ENCODE measurements around the gene PRDM12.

DNA sequence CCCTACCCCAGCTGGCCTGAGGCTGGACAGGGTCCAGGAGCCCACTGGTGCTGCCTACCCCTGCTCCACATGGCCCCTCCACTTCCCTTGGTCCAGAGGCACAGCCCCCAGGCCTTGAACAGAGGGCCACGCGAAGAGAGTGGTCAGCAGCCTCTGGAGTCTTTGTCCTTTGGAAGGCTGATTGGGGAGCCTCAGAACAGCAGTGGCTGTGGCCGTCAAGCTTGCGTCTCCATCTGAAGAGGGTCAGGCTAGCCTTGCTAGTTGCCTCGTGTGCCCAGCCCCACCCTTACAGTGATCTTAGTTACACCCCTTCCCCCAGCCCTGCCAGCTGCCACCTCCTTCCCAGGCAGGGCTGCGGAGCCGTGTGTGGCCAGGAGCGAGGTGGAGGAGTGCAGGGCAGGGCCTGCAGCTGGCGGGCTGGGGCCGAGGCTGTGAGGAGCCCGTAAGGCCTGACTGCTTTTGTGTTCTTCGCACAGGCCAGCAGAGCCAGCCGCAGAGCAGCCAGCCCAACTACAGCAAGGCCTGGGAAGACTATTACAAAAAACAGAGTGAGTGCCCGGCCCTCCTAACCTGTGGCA lies 30.1 kb upstream of the PRDM12 start:
- TF ChIP-seq, protein P1, sequence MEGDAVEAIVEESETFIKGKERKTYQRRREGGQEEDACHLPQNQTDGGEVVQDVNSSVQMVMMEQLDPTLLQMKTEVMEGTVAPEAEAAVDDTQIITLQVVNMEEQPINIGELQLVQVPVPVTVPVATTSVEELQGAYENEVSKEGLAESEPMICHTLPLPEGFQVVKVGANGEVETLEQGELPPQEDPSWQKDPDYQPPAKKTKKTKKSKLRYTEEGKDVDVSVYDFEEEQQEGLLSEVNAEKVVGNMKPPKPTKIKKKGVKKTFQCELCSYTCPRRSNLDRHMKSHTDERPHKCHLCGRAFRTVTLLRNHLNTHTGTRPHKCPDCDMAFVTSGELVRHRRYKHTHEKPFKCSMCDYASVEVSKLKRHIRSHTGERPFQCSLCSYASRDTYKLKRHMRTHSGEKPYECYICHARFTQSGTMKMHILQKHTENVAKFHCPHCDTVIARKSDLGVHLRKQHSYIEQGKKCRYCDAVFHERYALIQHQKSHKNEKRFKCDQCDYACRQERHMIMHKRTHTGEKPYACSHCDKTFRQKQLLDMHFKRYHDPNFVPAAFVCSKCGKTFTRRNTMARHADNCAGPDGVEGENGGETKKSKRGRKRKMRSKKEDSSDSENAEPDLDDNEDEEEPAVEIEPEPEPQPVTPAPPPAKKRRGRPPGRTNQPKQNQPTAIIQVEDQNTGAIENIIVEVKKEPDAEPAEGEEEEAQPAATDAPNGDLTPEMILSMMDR (tag by site-specific recombination; IDR thresholded peaks at IDR 0.05) = no peak
- TF ChIP-seq ZNF791 (tag by site-specific recombination; IDR thresholded peaks at IDR 0.05) (no peak), KLF1 (tag by site-specific recombination; IDR thresholded peaks at IDR 0.05) (no peak), YY1 (tag by site-specific recombination; IDR thresholded peaks at IDR 0.05) (no peak), ZNF677 (tag by site-specific recombination; IDR thresholded peaks at IDR 0.05) (no peak)
- TF ChIP-seq, protein P2, sequence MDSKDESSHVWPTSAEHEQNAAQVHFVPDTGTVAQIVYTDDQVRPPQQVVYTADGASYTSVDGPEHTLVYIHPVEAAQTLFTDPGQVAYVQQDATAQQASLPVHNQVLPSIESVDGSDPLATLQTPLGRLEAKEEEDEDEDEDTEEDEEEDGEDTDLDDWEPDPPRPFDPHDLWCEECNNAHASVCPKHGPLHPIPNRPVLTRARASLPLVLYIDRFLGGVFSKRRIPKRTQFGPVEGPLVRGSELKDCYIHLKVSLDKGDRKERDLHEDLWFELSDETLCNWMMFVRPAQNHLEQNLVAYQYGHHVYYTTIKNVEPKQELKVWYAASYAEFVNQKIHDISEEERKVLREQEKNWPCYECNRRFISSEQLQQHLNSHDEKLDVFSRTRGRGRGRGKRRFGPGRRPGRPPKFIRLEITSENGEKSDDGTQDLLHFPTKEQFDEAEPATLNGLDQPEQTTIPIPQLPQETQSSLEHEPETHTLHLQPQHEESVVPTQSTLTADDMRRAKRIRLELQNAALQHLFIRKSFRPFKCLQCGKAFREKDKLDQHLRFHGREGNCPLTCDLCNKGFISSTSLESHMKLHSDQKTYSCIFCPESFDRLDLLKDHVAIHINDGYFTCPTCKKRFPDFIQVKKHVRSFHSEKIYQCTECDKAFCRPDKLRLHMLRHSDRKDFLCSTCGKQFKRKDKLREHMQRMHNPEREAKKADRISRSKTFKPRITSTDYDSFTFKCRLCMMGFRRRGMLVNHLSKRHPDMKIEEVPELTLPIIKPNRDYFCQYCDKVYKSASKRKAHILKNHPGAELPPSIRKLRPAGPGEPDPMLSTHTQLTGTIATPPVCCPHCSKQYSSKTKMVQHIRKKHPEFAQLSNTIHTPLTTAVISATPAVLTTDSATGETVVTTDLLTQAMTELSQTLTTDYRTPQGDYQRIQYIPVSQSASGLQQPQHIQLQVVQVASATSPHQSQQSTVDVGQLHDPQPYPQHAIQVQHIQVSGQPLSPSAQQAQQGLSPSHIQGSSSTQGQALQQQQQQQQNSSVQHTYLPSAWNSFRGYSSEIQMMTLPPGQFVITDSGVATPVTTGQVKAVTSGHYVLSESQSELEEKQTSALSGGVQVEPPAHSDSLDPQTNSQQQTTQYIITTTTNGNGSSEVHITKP (tag by site-specific recombination; IDR thresholded peaks at IDR 0.05) = no peak
- TF ChIP-seq, protein P3, sequence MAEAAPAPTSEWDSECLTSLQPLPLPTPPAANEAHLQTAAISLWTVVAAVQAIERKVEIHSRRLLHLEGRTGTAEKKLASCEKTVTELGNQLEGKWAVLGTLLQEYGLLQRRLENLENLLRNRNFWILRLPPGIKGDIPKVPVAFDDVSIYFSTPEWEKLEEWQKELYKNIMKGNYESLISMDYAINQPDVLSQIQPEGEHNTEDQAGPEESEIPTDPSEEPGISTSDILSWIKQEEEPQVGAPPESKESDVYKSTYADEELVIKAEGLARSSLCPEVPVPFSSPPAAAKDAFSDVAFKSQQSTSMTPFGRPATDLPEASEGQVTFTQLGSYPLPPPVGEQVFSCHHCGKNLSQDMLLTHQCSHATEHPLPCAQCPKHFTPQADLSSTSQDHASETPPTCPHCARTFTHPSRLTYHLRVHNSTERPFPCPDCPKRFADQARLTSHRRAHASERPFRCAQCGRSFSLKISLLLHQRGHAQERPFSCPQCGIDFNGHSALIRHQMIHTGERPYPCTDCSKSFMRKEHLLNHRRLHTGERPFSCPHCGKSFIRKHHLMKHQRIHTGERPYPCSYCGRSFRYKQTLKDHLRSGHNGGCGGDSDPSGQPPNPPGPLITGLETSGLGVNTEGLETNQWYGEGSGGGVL (tag by site-specific recombination; IDR thresholded peaks at IDR 0.05) = no peak

Data from HEK293 (cell line).